ENCODE measurements around the gene NTNG1.

NTNG1 gene

GRCh38 chr1:107140703-107141490 is at the start of gene NTNG1:
Gene NTNG1, plus strand, starts transcription at chr1:107141039.
- TF ChIP-seq, protein P1, sequence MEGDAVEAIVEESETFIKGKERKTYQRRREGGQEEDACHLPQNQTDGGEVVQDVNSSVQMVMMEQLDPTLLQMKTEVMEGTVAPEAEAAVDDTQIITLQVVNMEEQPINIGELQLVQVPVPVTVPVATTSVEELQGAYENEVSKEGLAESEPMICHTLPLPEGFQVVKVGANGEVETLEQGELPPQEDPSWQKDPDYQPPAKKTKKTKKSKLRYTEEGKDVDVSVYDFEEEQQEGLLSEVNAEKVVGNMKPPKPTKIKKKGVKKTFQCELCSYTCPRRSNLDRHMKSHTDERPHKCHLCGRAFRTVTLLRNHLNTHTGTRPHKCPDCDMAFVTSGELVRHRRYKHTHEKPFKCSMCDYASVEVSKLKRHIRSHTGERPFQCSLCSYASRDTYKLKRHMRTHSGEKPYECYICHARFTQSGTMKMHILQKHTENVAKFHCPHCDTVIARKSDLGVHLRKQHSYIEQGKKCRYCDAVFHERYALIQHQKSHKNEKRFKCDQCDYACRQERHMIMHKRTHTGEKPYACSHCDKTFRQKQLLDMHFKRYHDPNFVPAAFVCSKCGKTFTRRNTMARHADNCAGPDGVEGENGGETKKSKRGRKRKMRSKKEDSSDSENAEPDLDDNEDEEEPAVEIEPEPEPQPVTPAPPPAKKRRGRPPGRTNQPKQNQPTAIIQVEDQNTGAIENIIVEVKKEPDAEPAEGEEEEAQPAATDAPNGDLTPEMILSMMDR (IDR thresholded peaks at IDR 0.05): no peak

DNA sequence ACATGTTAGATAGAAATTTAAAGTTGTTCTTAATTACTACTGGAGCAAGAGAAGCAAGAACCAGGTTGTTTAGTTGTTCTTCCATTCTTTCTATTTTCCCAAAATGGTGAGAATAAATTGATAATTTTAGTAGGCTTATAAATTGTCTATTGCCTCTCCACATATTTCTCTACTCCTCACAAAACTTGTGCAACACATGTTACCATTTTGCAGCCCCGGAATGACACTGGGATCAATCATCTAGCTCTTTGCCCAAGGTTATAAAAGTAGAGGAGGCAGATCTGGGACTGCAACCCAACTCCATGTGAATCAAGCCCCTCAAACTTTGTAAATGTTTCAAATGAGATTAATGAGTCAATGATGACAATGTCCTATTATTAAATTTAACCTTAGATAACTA is 49.4 kb upstream of the NTNG1 start:
- TF ChIP-seq, protein P1 (IDR thresholded peaks at IDR 0.05): no peak

GRCh38 chr1:107095647-107096046 is 45.2 kb upstream of the NTNG1 start:
- TF ChIP-seq, protein P1 (IDR thresholded peaks at IDR 0.05): no peak

GRCh38 chr1:107096690-107097089 is 44.1 kb upstream of the NTNG1 start:
- TF ChIP-seq, protein P1 (IDR thresholded peaks at IDR 0.05): no peak

DNA sequence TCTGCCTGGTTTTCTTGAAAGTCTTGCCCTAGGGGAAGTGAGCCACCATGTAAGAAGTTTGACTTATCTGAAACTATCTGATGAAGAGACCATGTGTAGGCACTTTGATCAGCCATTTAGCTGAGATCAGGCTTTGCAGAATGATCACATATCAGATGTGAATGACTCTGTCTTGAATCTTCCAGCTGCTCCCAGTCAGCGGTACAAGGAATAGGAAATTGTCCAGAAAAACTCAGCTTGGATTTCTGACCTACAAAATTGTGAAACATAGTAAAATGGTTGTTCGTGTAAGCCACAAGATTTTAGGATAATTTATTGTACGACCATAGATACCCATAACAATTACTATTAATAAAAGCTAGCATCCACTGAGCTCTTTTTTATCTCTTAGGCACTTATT is 41.9 kb upstream of the NTNG1 start:
- TF ChIP-seq, protein P1 (IDR thresholded peaks at IDR 0.05): no peak

DNA sequence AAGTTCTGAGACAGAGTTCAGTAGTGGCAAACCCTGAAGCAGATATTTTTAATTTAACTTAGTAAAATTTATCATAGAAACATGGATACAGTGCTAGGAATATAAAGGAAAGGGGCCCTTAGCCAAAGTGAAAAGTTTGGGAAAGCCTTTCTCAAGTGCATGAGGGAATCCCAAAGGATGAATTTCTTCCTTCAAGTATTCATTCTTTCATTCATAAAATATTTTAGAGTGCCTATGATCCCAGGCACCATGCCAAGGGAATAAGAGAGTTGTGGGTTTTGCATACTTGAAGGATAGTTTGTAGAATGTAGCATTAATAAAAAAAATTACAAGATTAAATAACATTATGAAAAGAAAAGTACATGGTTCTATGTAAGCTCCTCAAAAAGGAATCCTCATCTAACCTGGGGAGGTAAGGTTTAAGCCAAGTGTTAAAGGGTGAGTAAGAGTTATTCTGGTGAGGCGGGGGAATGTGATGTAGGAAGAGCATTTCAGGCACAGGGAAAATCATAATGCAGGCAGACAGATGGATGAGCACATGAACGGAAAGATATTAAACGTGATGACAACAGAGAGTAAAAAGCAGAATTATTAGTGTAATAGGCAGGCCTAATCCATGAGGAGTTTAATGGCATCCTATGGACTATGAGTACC is 40.4 kb upstream of the NTNG1 start:
- TF ChIP-seq, protein P1 (IDR thresholded peaks at IDR 0.05): no peak

- TF ChIP-seq, protein P1 (IDR thresholded peaks at IDR 0.05): no peak
These were observed 34.9 kb upstream of the NTNG1 start for GRCh38 chr1:107105914-107106313.

Measured in LNCAP (cell line).